H9 (cell line): Measurements from ENCODE around the gene LCP1. TPM values are rescaled to one million over a fixed set of nuclear protein-coding genes. Genes with fewer than 3 reads are reported as not detected.

Experiments
- DNase-seq: peaks from one replicate; pipeline ENCODE4 v3.0.0-alpha.2; 2017
- H2AFZ ChIP-seq: one replicate; pipeline ENCODE4 v1.6.1; 2013; ENCODE audit warnings: mild to moderate bottlenecking, low read length, control low read depth, moderate library complexity
- H2AK5ac ChIP-seq: 2 replicates; pipeline ENCODE4 v1.6.1; 2013; ENCODE audit warnings: low read length, control low read depth, mixed read lengths; ENCODE audit not compliant: insufficient read length
- H2BK120ac ChIP-seq: one replicate; pipeline ENCODE4 v1.6.1; 2013; ENCODE audit warnings: low read depth, mild to moderate bottlenecking, low read length, control low read depth, inconsistent platforms; ENCODE audit not compliant: poor library complexity, severe bottlenecking
- H2BK12ac ChIP-seq: 2 replicates; pipeline ENCODE4 v1.6.1; 2013; ENCODE audit warnings: low read length, control low read depth, mixed read lengths, low read depth; ENCODE audit not compliant: insufficient read length
- H2BK15ac ChIP-seq: 2 replicates; pipeline ENCODE4 v1.6.1; 2013; ENCODE audit warnings: low read depth, low read length, control low read depth
- H2BK20ac ChIP-seq: one replicate; pipeline ENCODE4 v1.6.1; 2013; ENCODE audit warnings: low read depth, mild to moderate bottlenecking, low read length, control low read depth, inconsistent platforms; ENCODE audit not compliant: poor library complexity, severe bottlenecking
- H2BK5ac ChIP-seq: 2 replicates; pipeline ENCODE4 v1.6.1; 2013; ENCODE audit warnings: low read length, control low read depth, mixed read lengths; ENCODE audit not compliant: insufficient read length
- H3K14ac ChIP-seq: 2 replicates; pipeline ENCODE4 v1.6.1; 2013; ENCODE audit warnings: low read length, control low read depth; ENCODE audit not compliant: insufficient read depth
- H3K18ac ChIP-seq: 2 replicates; pipeline ENCODE4 v1.6.1; 2013; ENCODE audit warnings: low read depth, mild to moderate bottlenecking, mixed read lengths, low read length, control low read depth; ENCODE audit not compliant: insufficient read length
- H3K23ac ChIP-seq: 2 replicates; pipeline ENCODE4 v1.6.1; 2013; ENCODE audit warnings: low read length, control low read depth, mixed read lengths, low read depth; ENCODE audit not compliant: insufficient read length
- H3K23me2 ChIP-seq: 2 replicates; pipeline ENCODE4 v1.6.1; 2013; ENCODE audit warnings: low read depth, mild to moderate bottlenecking, mixed read lengths, low read length, control low read depth; ENCODE audit not compliant: insufficient read length, poor library complexity, severe bottlenecking
- H3K27ac ChIP-seq: 2 replicates; pipeline ENCODE4 v1.5.1; 2013; ENCODE audit warnings: low read length, control low read depth, mixed read lengths, low read depth; ENCODE audit not compliant: insufficient read length
- H3K27me3 ChIP-seq: 2 replicates; pipeline ENCODE4 v1.6.1; 2013; ENCODE audit warnings: low read length, control low read depth, inconsistent platforms; ENCODE audit not compliant: insufficient read depth
- H3K4ac ChIP-seq: 2 replicates; pipeline ENCODE4 v1.6.1; 2013; ENCODE audit warnings: low read depth, mild to moderate bottlenecking, control low read depth, inconsistent platforms, low read length, moderate library complexity
- H3K4me1 ChIP-seq: 2 replicates; pipeline ENCODE4 v1.6.1; 2013; ENCODE audit warnings: low read length, control low read depth, inconsistent platforms; ENCODE audit not compliant: insufficient read depth
- H3K4me2 ChIP-seq: 2 replicates; pipeline ENCODE4 v1.6.1; 2013; ENCODE audit warnings: low read length, control low read depth, mixed read lengths; ENCODE audit not compliant: insufficient read length, insufficient read depth
- H3K56ac ChIP-seq: 2 replicates; pipeline ENCODE4 v1.6.1; 2013; ENCODE audit warnings: low read depth, mild to moderate bottlenecking, mixed read lengths, low read length, control low read depth; ENCODE audit not compliant: insufficient read length
- H3K79me1 ChIP-seq: 2 replicates; pipeline ENCODE4 v1.6.1; 2013; ENCODE audit warnings: low read depth, mild to moderate bottlenecking, moderate library complexity, low read length, control low read depth, inconsistent platforms; ENCODE audit not compliant: insufficient read depth, poor library complexity, severe bottlenecking
- H3K79me2 ChIP-seq: 2 replicates; pipeline ENCODE4 v1.6.1; 2013; ENCODE audit warnings: low read length, control low read depth, inconsistent platforms; ENCODE audit not compliant: insufficient read depth
- H3K9ac ChIP-seq: 2 replicates; pipeline ENCODE4 v1.6.1; 2013; ENCODE audit warnings: low read length, control low read depth, mixed read lengths; ENCODE audit not compliant: insufficient read length; ENCODE audit errors: extremely low read depth
- H3K9me3 ChIP-seq: one replicate; pipeline ENCODE4 v1.6.1; 2013; ENCODE audit warnings: low read depth, low read length, inconsistent platforms; ENCODE audit not compliant: control insufficient read depth
- H3T11ph ChIP-seq: one replicate; pipeline ENCODE4 v1.6.1; 2013; ENCODE audit warnings: mild to moderate bottlenecking, low read length, control low read depth, inconsistent platforms
- H4K20me1 ChIP-seq: one replicate; pipeline ENCODE4 v1.6.1; 2013; ENCODE audit not compliant: control insufficient read depth, insufficient read length, insufficient read depth
- H4K5ac ChIP-seq: 2 replicates; pipeline ENCODE4 v1.6.1; 2013; ENCODE audit warnings: low read depth, mild to moderate bottlenecking, mixed read lengths, low read length, control low read depth; ENCODE audit not compliant: insufficient read length
- H4K8ac ChIP-seq: replicated peaks from 2 replicates; pipeline ENCODE4 v1.6.1; 2013; ENCODE audit warnings: low read length, control low read depth, mixed read lengths, low read depth; ENCODE audit not compliant: insufficient read length
- H4K91ac ChIP-seq: 2 replicates; pipeline ENCODE4 v1.6.1; 2013; ENCODE audit warnings: low read depth, mild to moderate bottlenecking, moderate library complexity, mixed read lengths, low read length, control low read depth; ENCODE audit not compliant: insufficient read length
- H3K27ac Mint-ChIP-seq, 3 experiments: 2 replicates in 2 of 3; 3 replicates in 1 of 3; pipeline ENCODE4 v1.8.0; 2020 to 2021; ENCODE audit warnings: mixed read lengths in 3 of 3, mild to moderate bottlenecking in 1 of 3, moderate library complexity in 1 of 3
- H3K27me3 Mint-ChIP-seq: 2 replicates; pipeline ENCODE4 v1.8.0; 2021; ENCODE audit warnings: low read depth, mild to moderate bottlenecking, moderate library complexity, mixed read lengths
- H3K36me3 Mint-ChIP-seq, 3 experiments: 2 replicates in 2 of 3; 3 replicates in 1 of 3; pipeline ENCODE4 v1.8.0; 2020 to 2021; ENCODE audit warnings: low read depth in 3 of 3, mixed read lengths in 3 of 3; ENCODE audit not compliant: insufficient read depth in 1 of 3
- H3K4me1 Mint-ChIP-seq, 2 experiments: 2 replicates each; pipeline ENCODE4 v1.8.0; 2020; ENCODE audit warnings: mixed read lengths in 2 of 2
- H3K4me3 Mint-ChIP-seq, 2 experiments: 2 replicates in 1 of 2; 3 replicates in 1 of 2; pipeline ENCODE4 v1.8.0; 2020 to 2021; ENCODE audit warnings: mild to moderate bottlenecking in 2 of 2, mixed read lengths in 2 of 2, moderate library complexity in 1 of 2
- H3K9me3 Mint-ChIP-seq, 2 experiments: 2 replicates in 1 of 2; 3 replicates in 1 of 2; pipeline ENCODE4 v1.8.0; 2020; ENCODE audit warnings: mild to moderate bottlenecking in 2 of 2, mixed read lengths in 2 of 2, moderate library complexity in 1 of 2
- CTCF ChIP-seq: fragments of 200-600 bp; sonication (generic); conservative IDR thresholded peaks from 3 replicates; pipeline ENCODE4 v1.8.0; 2021; ENCODE audit warnings: antibody characterized with exemption, mild to moderate bottlenecking
- WGBS: extraction: QIAGEN DNeasy Blood & Tissue Kit; methylation state at CpG from one replicate; pipeline ENCODE4 v1.1.7; 2013; ENCODE audit warnings: missing lambda C conversion rate, low lambda C conversion rate, mixed read lengths; ENCODE audit not compliant: insufficient read length; ENCODE audit errors: extremely low coverage; 5-methylcytosine and 5-hydroxymethylcytosine counted together
- total RNA-seq: library from RNA; stranded (reverse); gene quantifications from 2 replicates; pipeline ENCODE4 v1.2.1, GENCODE V29; 2021

LCP1 gene
- total RNA-seq, 1 experiment from 2014 or later, result 0.81 TPM

- H4K5ac ChIP-seq, result no peak overlapping the region
- no peak overlapping the region for H3K27ac ChIP-seq
- TF ChIP-seq CTCF, result no peak
- H3K27me3 ChIP-seq, result no peaks in the 10 kb centered on the region
- H4K8ac ChIP-seq, result no peak overlapping the region
- no peaks in the 10 kb centered on the region for H3K36me3 Mint-ChIP-seq
- H3K4me3 Mint-ChIP-seq, result no peak overlapping the region
- no peak overlapping the region for H2BK5ac ChIP-seq
- H3K4me1 Mint-ChIP-seq, result peaks cover 12 to 16% of the 10 kb centered on the region in 2 experiments
- no peak overlapping the region for H3T11ph ChIP-seq
- H3K23me2 ChIP-seq, result no peaks in the 10 kb centered on the region
- no peak overlapping the region for H3K4ac ChIP-seq
- H2BK20ac ChIP-seq, result no peak overlapping the region
- no peak overlapping the region for H2AFZ ChIP-seq
- peak; percentile 35 for DNase-seq
- no peak overlapping the region for H3K14ac ChIP-seq
- no peak overlapping the region; a peak in 1 of 7 replicates for H3K27ac Mint-ChIP-seq
- no peak overlapping the region for H3K23ac ChIP-seq
- no peak overlapping the region for H2BK15ac ChIP-seq
- no peak overlapping the region for H2BK120ac ChIP-seq
- no peaks in the 10 kb centered on the region for H3K4me1 ChIP-seq
- H3K27me3 Mint-ChIP-seq, result peaks cover 28% of the 10 kb centered on the region
- H4K20me1 ChIP-seq, result no peaks in the 10 kb centered on the region
- H3K79me1 ChIP-seq, result no peaks in the 10 kb centered on the region
- no peak overlapping the region for H2AK5ac ChIP-seq
- H2BK12ac ChIP-seq, result no peak overlapping the region
- H3K79me2 ChIP-seq, result no peaks in the 10 kb centered on the region
- H3K9ac ChIP-seq, result no peak overlapping the region
- H3K9me3 ChIP-seq, result no peaks in the 10 kb centered on the region
- no CpG with 5 or more reads among the region's 7 CpGs for WGBS
- H3K4me2 ChIP-seq, result no peak overlapping the region
- H4K91ac ChIP-seq, result no peak overlapping the region
- no peak overlapping the region for H3K56ac ChIP-seq
- no peak overlapping the region for H3K18ac ChIP-seq
- no peaks in the 10 kb centered on the region for H3K9me3 Mint-ChIP-seq
Measured at GRCh38 chr13:46170268-46170667, 11.7 kb downstream of the LCP1 start.
